GM18868 (cell line): ENCODE results near the gene CELA2A.
"Not testable (repeated sequence)": the region's sequence is repeated elsewhere in the genome, so short reads cannot be mapped to it uniquely, and the experiment has no call there.

ENCODE experiments used
- ATAC-seq: cut with Tn5 transposase; IDR thresholded peaks from one replicate; pipeline ENCODE4 v1.9.1; 2021; ENCODE audit warnings: mild to moderate bottlenecking, moderate library complexity; ENCODE audit not compliant: unreplicated experiment

CELA2A gene

DNA sequence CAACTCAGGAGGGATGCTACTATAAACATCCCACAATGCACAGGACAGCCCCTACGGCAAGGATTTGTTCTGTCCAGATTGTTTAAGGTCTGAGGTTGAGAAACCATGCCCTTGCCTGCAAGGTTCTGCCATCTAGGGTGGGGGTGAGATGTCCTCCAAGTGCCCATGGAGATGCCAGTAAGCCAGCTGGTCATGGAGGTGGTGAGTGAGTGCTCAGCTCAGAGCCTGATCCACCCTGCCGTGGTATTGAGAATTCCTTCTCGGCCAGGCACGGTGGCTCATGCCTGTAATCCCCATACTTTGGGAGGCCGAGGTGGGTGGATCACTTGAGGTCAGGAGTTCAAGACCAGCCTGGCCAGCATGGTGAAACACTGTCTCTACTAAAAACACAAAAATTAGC, 31.6 kb upstream of the CELA2A start:
- no peak for ATAC-seq

DNA sequence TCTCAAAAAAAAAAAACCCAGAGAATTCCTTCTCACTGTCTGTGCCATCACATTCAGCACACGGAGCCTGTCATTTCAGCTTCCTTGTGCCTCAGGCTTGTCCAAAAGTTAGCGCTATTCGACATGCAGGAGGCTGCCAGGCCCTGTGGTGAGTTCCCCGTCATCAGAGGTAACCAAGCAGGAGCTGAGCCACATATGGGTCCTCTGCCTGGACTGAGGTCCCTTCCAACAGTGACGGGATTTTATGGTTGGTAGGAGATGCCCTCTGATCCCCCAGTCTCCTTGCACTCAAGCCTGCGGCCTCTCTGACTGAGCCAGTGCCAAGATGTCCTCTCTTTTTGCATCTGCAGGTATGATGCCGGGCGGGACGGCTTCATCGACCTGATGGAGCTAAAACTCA, 31.0 kb upstream of the CELA2A start:
- ATAC-seq, result no peak

DNA sequence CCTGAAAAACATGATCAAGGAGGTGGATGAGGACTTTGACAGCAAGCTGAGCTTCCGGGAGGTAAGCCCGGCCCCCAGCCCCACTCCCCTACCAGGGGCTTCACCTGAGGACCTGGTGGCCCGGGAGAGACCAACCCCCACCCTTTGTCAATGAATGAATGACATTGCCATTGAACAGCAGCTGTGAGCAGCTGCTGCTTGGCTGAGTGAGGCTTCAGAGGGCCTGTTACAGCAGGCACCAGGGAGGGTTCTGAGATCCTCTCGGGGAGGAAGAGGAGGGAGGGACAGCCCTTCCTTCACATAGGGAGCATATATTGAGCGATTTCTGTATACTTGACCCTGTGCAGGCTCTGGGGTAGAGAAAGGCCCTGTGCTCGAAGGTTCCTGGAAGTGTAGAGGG, 30.6 kb upstream of the CELA2A start:
- ATAC-seq, result no peak

DNA sequence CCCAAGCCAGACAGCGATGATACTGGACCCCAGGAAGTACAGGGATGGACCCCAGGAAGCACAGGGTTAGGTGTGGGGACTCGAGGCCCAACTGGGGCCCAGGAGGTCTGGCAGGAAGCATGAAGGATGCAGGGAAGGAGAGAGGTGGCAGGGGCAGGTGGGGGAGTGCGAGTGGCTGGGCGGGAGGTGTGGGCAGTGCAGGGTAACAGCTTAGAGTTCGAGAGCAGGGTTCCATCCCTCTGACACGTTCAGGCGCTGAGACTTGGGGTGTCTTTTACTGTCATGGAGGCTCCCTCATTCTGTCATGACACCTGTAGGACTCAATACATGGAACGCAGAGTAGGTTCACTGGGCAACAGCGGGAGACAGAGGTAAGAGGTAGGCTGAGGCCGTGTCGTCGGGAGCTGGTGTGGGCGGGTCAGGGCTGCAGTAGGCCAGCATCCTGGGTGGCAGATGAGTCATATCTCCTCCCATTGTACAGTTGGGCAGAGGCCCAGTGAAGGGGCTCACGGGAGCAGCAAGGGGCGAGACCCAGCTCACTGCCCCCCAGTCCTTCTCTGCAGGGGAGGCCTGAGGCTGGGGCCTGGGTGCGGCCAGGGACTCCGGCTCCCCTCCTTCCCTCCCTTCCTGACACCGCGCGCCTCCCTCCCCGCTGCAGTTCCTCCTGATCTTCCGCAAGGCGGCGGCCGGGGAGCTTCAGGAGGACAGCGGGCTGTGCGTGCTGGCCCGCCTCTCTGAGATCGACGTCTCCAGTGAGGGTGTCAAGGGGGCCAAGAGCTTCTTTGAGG, 29.8 kb upstream of the CELA2A start:
- ATAC-seq, result no peak

DNA sequence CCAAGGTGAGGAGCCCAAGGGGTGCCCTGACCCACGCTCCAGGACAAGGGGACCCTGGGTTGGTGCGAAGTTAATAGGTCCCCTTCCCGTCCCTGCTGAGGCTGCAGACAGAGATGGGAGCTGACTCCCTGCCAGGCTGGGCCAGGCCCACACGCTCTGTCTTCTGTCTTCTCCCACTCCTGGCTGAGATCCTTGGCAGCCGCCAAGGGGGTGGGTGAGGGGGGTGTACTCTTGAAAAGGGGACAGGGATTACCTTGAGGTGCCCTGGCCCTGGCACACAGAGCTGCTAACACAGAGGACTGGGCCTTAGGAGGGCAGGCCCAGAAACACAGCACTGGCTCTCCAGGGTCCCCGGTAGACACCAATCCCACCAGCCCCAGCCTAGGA, 29.3 kb upstream of the CELA2A start:
- ATAC-seq, result no peak

DNA sequence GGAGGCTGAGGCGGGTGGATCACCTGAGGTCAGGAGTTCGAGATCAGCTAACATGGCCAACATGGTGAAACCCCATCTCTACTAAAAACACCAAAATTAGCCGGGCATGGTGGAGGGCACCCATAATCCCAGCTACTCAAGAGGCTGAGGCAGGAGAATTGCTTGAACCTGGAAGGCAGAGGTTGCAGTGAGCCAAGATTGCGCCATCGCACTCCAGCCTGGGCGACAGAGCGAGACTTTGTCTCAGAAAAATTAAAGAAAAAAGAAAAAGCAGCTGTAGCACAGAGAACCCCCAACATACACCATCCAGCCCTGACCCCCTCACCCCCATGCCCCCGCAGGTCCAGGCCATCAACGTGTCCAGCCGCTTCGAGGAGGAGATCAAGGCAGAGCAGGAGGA, 28.3 kb upstream of the CELA2A start:
- ATAC-seq, result not testable (repeated sequence)

DNA sequence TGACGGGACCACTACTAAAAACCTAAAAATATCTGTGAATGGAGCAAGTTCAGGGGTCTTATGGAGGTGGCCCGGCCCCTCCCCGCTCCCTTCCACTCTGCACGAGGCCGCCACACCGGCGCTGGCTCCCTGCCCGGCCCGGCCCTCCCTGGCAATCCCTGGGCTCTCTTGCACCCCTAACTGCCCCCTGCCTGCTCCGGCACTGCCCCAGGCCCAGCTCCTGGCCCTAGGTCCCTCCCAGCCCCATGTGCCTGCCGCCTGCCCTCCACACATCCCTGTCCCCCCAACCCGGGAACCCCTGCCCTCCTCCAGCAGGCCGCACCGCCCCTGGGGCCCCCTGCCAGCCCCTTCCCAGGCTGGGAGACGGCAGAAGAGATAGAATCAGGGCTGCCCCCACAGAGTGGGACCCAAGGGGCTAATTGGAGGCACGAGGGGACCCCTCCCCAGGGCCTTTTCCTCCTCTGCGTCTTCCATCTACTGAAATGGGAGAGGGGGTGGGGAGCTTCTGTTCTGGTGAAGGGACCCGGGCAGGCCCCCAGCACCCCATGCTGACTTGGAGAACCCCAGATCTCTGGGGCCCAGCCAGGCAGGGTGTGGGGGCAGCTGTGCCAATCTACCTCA, 27.6 kb upstream of the CELA2A start:
- ATAC-seq, result no peak

DNA sequence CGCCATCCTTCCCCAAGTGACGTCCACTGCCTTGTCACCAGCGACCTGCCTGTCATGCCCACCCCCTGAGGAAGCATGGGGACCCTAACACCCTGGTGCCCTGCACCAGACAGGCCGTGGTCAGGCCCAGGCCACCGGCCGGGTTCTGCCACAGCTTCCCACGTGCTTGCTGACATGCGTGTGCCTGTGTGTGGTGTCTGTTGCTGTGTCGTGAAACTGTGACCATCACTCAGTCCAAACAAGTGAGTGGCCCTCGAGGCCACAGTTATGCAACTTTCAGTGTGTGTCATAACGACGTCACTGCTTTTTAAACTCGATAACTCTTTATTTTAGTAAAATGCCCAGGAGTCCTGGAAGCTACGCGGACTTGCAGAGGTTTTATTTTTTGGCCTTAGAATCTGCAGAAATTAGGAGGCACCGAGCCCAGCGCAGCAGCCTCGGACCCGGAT, 26.8 kb upstream of the CELA2A start:
- ATAC-seq, result no peak

DNA sequence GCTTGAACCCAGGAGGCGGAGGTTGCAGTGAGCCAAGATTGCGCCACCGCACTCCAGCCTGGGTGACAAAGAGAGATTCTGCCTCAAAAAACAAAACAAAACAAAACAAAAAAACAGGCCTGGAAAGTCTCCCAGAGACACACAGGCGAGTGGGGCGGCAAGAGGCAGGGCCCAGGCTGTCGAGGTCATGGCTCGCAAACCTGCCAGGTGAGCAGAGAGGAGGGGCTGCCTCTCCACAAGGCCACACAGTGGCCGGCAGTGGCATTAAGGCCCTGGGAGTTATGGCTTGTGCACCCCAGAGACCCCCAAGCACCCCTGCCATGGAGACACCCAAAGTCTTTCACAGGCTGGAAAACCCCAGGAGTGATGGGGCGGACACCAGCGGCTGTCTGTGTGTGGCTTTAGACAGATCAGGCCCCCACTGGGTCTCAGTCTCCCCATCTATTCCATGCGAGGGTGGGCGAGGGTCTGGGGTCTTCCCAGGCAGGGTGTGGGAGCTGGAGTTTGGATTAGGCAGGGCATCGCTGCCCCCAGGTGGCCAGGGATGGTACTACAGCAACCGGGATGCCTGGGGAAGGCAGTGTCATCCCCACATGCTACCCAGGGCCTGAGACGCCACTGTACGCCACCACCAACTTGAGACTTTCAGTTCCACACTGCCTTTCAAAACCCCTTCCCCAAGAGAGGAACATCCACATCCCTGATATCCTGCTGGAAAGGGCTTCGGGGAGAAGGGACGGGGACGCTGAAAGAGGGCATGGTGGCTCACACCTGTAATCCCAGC, 25.6 kb upstream of the CELA2A start:
- no peak for ATAC-seq

DNA sequence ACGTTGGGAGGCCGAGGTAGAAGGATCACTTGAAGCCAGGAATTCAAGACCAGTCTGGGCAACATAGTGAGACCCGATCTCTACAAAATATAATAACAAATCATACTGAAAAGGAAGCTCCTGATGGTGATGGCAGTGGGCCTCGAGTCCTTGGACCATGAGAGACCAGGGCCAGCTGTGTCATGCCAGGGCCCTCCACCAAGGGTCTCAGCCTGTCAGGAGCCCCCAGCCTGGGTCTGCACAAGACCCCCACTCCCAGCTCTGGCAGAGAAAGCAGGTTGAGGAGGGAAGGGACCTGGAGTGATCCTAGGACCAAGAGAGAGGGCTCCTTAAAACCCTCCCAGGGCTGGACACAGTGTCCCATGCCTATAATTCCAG, 25.0 kb upstream of the CELA2A start:
- no peak for ATAC-seq

DNA sequence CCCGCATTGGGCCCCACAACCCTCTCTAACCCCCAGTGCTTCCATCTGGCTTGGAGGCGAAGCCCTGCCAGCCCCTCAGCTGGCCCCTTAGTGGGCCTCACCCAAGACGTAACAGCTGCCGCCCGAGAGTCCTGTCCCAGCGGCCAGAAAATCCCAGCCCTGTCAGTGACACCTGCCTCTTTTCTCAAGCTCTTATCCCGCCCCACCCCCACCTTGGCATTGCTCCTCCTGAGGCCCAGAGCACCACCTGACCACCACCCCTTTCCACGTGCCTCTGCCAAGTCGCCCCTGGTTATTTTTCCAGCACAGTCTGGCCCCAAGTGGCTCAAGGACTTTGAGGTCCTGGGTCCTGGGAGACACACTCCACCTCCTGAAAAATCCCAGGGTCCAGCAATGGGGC, 24.2 kb upstream of the CELA2A start:
- ATAC-seq, result no peak

DNA sequence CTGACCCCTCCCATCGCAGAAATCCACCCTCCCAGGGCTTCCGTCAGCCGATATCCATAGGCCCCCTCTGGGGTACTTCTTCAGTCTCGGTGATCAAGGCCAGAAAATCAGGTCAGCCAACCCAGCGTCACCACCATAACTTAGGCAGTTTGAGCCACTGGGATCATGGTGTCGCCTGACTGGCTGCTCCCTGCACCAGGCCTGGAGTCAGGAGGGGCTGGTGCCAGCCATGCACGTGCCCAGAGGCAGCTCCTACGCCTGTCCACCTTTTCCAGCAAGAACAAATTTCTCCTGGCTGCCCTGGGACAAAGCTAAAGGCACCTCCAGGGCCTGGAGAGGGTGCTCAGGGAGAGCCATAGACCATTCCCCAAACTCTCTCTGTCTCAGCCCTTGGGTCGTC, 23.1 kb upstream of the CELA2A start:
- ATAC-seq, result no peak

DNA sequence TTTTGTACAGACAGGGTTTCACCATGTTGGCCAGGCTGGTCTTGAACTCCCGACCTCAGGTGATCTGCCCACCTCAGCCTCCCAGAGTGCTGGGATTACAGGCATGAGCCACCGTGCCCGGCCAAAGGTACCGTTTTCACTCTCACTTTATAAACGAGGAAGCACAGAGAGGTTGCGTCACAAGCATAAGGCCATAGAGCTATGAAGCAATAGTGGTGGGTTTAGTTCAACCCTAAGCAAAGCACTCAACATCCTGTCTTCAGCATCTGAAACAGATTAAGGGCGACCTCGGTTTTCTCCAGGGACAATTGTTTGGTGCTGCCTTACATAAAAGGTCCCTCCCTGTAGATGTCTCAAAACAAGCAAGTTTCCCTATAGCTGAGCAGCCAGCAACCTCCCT, 21.8 kb upstream of the CELA2A start:
- not testable (repeated sequence) for ATAC-seq

DNA sequence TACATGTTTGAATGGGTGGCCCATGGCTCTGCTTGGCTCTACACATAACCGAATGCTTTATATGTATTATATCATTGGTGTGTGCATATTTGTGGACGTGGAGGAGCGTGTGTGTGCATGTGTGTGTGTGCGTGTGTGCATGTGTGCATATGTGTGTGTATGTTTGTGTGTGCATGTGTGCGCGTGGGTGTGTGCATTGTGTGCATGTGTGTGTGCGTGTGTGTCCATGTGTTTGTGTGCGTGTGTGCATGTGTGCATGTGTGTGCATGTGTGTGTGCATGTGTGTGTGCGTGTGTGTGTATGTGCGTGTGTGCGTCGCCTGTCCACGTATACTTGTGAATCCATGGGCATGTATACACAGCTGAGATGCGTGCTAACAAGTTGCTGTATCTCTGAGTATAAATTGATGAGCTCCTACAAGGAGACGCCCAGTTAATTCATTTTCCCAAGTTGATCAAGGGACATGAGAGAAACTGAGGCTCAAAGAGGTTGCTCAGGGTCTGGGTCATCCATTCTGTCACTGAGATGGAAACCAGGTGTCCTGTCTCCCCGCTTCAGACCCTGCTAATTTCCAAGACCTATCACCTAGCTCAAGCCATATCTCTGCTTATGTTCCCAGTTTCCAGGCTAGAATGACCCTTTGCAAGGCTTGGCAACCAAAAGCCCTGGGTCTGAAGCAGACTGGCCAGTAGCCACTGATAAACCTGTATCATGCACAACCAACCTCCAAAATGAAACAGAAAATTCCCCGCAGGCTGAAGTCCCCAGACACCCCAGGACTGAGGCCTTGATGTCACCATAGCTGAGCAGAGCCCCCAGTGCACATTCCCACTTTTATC, 21.1 kb upstream of the CELA2A start:
- ATAC-seq, result no peak

DNA sequence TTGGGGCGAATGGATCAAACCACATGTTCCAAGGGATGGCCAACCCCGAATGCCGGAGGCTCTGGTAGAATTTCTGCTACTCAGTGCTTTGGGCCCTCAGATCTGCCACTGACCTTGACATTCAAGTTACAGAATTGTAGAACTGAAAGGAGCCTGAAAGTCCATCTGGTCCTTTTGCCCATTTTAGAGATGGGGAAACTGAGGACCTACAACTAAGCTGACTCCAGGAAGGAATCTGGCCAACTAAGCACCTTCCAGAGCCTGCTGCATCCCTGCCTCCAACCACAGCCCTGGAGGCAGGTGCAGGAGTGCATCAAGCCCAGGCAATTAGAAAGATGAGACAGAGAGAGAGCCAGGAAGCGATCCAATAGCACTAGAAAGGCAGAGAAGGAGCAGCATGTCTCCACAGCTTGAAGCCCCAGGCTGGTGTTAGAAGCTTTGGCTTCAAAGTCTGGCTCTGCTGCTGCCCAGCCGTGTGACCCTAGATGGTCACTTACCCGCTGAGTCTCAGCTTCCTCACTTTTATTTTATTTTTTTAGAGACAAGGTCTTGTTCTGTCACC, 19.6 kb upstream of the CELA2A start:
- ATAC-seq, result no peak

DNA sequence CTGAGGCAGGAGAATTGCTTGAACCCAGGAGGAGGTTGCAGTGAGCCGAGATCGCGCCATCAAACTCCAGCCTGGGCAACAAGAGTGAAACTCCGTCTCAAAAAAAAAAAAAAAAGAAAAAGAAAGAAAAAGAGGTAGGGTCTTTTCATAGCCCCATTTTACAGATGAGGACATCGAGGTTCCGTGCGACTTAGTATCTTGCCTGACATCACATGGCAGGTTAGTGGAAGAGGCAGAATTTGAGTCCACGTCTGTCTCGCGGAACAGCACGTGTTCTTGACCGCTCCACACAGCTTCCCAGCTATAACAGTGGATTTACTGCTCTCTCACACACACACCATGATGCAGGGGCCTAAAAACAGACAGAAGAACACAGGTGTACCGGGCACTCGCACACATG, 17.2 kb upstream of the CELA2A start:
- no peak for ATAC-seq

DNA sequence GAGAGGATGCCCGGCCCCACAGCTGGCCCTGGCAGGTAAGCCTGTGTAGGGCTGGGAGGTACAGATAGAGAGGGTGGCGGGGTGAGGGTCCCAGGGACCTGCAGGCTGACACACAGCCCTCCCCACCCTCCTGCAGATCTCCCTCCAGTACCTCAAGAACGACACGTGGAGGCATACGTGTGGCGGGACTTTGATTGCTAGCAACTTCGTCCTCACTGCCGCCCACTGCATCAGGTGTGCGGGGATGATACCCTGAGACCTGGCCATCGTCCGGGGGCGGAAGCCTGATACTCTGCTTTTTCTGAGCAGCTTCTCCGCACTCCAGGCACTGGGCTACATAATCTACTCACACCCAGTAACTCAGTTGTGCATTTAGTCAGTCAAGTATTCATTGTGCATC, 16.2 kb upstream of the CELA2A start:
- no peak for ATAC-seq

DNA sequence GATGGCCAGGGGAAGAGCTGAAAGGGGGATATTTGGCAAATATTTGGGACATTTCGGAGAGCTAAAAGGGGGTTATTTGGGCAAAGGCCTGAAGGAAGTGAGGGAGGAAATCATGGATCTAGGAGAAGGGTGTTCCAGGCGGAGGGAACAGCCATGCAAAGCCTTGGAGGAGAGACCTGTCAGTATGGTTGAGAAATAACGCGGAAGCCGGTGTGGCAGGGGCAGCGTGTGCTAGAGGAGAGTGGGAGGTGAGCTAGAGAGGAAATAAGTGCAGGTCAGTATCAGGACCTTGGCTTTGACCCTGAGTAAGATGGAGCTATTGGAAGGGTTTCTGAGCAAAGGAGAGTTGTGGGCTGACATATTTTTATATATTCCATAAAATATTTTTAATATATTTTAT, 15.3 kb upstream of the CELA2A start:
- ATAC-seq, result no peak

DNA sequence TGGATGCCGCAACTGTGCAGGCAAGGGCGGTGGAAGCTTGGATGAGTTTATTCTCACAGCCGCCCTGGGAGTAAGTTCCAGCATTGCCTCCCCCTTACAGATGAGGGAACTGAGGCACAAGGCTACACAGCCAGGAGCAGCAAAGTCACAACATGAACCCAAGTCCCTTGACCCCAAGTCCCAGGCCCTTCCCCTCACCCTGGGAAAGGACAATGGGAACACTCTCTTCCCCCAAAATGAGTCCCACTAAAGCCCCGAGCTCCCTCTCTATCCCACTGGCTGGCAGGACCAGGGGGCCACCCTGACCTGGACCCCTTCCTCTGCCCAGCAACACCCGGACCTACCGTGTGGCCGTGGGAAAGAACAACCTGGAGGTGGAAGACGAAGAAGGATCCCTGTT, 14.4 kb upstream of the CELA2A start:
- ATAC-seq, result no peak

DNA sequence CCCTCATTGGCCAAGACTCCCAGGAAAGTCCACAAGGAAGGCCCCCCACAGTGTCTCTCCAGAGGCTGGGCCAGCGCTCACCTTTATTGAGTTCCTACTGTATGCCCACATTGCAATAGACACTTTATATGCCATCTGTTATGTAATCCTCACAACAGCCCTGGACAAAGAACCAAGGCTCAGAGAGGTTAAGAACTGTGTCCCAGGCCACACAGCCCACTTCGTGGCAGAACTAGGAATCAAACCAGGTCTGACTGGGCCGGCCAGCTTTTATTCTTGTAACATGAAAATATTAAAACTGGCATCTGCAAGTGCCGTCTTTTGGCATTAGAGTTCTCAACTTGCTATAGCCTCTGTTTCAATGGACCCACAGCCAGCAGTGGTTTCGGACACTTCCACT, 13.8 kb upstream of the CELA2A start:
- no peak for ATAC-seq

DNA sequence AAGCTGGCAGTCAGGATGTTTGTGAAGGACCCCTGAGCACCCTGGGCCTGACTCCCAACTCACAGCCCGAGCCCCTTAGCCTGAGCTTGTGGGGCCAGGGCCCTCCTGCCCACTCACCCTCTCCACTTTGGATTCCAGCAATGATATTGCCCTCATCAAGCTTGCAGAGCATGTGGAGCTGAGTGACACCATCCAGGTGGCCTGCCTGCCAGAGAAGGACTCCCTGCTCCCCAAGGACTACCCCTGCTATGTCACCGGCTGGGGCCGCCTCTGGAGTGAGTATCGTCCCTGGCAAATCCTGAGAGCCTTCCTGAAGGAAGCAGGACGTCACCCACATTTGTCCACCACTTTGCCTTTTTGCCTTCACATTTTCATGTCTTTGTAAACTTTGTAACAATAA, 13.3 kb upstream of the CELA2A start:
- no peak for ATAC-seq
